Memory B cell (primary cell): ENCODE measurements around the gene RXFP1.

Experiments
- ATAC-seq: fragments of 150-1000 bp; cut with Tn5 transposase; 2 replicates; pipeline ENCODE4 v1.10.0; 2021; ENCODE audit warnings: low read depth, mild to moderate bottlenecking, moderate library complexity
- DNase-seq, 2 donors: peaks; one replicate each; pipeline ENCODE4 v3.0.0; 2022; ENCODE audit warnings: low spot score in 2 of 2
- H3K27ac Mint-ChIP-seq: one replicate; pipeline ENCODE4 v1.8.0; 2022; ENCODE audit warnings: mild to moderate bottlenecking, moderate library complexity, mixed read lengths
- H3K27me3 Mint-ChIP-seq: one replicate; pipeline ENCODE4 v1.8.0; 2022; ENCODE audit warnings: mixed read lengths
- H3K36me3 Mint-ChIP-seq: one replicate; pipeline ENCODE4 v1.8.0; 2022; ENCODE audit warnings: mild to moderate bottlenecking, mixed read lengths
- H3K4me1 Mint-ChIP-seq: one replicate; pipeline ENCODE4 v1.8.0; 2022; ENCODE audit warnings: mixed read lengths
- H3K4me3 Mint-ChIP-seq: one replicate; pipeline ENCODE4 v1.8.0; 2022; ENCODE audit warnings: mild to moderate bottlenecking, moderate library complexity, mixed read lengths
- H3K9me3 Mint-ChIP-seq: one replicate; pipeline ENCODE4 v1.8.0; 2022; ENCODE audit warnings: mixed read lengths

The RXFP1 gene

GRCh38 chr4:158681629-158682028 is 159.9 kb downstream of the RXFP1 start:
- Mint-ChIP-seq H3K9me3 (no peaks in the 10 kb centered on the region), H3K27ac (no peak overlapping the region), H3K4me1 (no peaks in the 10 kb centered on the region), H3K27me3 (no peaks in the 10 kb centered on the region), H3K36me3 (peaks cover 9% of the 10 kb centered on the region), H3K4me3 (no peak overlapping the region)
- ATAC-seq (no peak), DNase-seq (no peak)

- ATAC-seq (no peak), DNase-seq (no peak)
- Mint-ChIP-seq H3K27ac (no peak overlapping the region), H3K27me3 (no peaks in the 10 kb centered on the region), H3K36me3 (peaks cover 11% of the 10 kb centered on the region), H3K4me3 (no peak overlapping the region), H3K9me3 (no peaks in the 10 kb centered on the region), H3K4me1 (no peaks in the 10 kb centered on the region)
Observed at GRCh38 chr4:158682066-158682465, 160.4 kb downstream of the RXFP1 start.

GRCh38 chr4:158688813-158689212 is 167.1 kb downstream of the RXFP1 start:
- Mint-ChIP-seq H3K36me3 (peaks cover 18% of the 10 kb centered on the region), H3K4me3 (no peak overlapping the region), H3K9me3 (no peaks in the 10 kb centered on the region)

More at GRCh38 chr4:158688813-158689212, 167.1 kb downstream of the RXFP1 start:
- H3K27me3 Mint-ChIP-seq, result no peaks in the 10 kb centered on the region
- no peak for ATAC-seq
- no peak overlapping the region for H3K27ac Mint-ChIP-seq
- no peak for DNase-seq
- no peaks in the 10 kb centered on the region for H3K4me1 Mint-ChIP-seq
